ENCODE data around the gene ZBTB7C. TPM values are rescaled to one million over a fixed set of nuclear protein-coding genes. Genes with fewer than 3 reads are reported as not detected.

ZBTB7C gene
- total and polyA plus RNA-seq, 2 of the 8 experiments (the other 6 are each of a cell fraction or from before 2014, with no cell fraction given): 0.15 to 0.45 TPM

DNA sequence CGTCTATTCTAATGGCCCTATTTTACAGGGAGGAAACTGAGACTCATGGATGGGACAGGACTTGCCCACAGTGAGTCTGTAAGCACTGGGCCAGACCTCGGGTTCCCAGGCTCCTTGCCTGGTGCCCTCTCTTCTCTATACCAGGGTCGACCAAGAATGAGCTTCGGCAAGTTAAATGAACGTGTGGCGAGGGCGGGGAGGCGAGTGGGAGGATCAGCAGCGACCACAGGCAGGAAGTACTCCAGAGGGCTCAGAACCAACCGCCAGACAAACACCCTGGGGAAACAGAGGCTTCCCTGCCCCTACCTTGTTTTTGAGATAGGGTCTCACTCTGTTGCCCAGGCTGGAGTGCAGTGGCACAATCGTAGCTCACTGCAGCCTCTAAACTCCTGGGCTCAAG lies 301.0 kb downstream of the ZBTB7C start (continued):
- no peak for TF ChIP-seq CHD7 (IDR thresholded peaks at IDR 0.05; ENCODE audit: insufficient replicate concordance, low read length)
- TF ChIP-seq CHD1 (IDR thresholded peaks at IDR 0.05; ENCODE audit: low read depth, low read length): no peak
- TF ChIP-seq TAF7 (optimal IDR thresholded peaks at IDR 0.05; ENCODE audit: borderline replicate concordance, low read depth, low read length): no peak
- no peak for TF ChIP-seq KDM1A (IDR thresholded peaks at IDR 0.05; ENCODE audit: borderline replicate concordance, low read length)
- no peak for TF ChIP-seq KDM5A (IDR thresholded peaks at IDR 0.05; ENCODE audit: low read length)
- TF ChIP-seq JUN (IDR thresholded peaks at IDR 0.05; ENCODE audit: low read depth, low read length): no peak
- TF ChIP-seq CBX8 (IDR thresholded peaks at IDR 0.05; ENCODE audit: borderline replicate concordance, low read depth, low read length): no peak
- no peak for TF ChIP-seq BCL11A (IDR thresholded peaks at IDR 0.05; ENCODE audit: low read depth in 2 of 2, low read length in 2 of 2)
- no peak for TF ChIP-seq JUND (IDR thresholded peaks at IDR 0.05; ENCODE audit: low read length)
- TF ChIP-seq PHF8 (conservative IDR thresholded peaks at IDR 0.05; ENCODE audit: low read depth, low read length): no peak
- no peak for TF ChIP-seq YY1 (IDR thresholded peaks at IDR 0.05; ENCODE audit: low read depth, low read length)
- TF ChIP-seq TEAD4 (IDR thresholded peaks at IDR 0.05; ENCODE audit: low read depth, low read length): no peak
